Liver (tissue), 9 donors: ENCODE data around the gene PDE3B. TPM values are rescaled to one million over a fixed set of nuclear protein-coding genes. Genes with fewer than 3 reads are reported as not detected.

Experiments used
- DNase-seq: peaks from one replicate; pipeline ENCODE4 v3.0.0-alpha.2; 2017; ENCODE audit warnings: low spot score
- H3K27ac ChIP-seq, 2 donors: one replicate each; pipeline ENCODE4 v1.7.0; 2013; ENCODE audit warnings: inconsistent platforms in 2 of 2, low read length in 2 of 2, control low read depth in 1 of 2, low read depth in 1 of 2, mild to moderate bottlenecking in 1 of 2
- H3K27me3 ChIP-seq, 4 donors: one replicate each; pipeline versions ENCODE4 v1.6.1 to v1.7.0; 2013; ENCODE audit warnings: low read length in 3 of 4, inconsistent platforms in 1 of 4, mild to moderate bottlenecking in 1 of 4, moderate library complexity in 1 of 4; ENCODE audit not compliant: control insufficient read depth in 4 of 4, insufficient read depth in 4 of 4
- H3K36me3 ChIP-seq, 4 donors: one replicate each; pipeline versions ENCODE4 v1.6.1 to v1.7.0; 2013; ENCODE audit warnings: low read length in 3 of 4, mild to moderate bottlenecking in 3 of 4, low read depth in 1 of 4, moderate library complexity in 1 of 4; ENCODE audit not compliant: control insufficient read depth in 4 of 4, insufficient read depth in 3 of 4
- H3K4me1 ChIP-seq, 4 donors: one replicate each; pipeline versions ENCODE4 v1.6.1 to v1.7.0; 2013; ENCODE audit warnings: low read length in 3 of 4, mild to moderate bottlenecking in 3 of 4, moderate library complexity in 1 of 4; ENCODE audit not compliant: control insufficient read depth in 4 of 4, insufficient read depth in 4 of 4
- H3K4me3 ChIP-seq, 3 donors: one replicate each; pipeline versions ENCODE4 v1.6.1 to v1.7.0; 2013; ENCODE audit warnings: low read length in 3 of 3, control low read depth in 1 of 3, low read depth in 1 of 3, mild to moderate bottlenecking in 1 of 3
- H3K9ac ChIP-seq, 2 donors: one replicate each; pipeline ENCODE4 v1.7.0; 2013; ENCODE audit warnings: low read length in 2 of 2, mild to moderate bottlenecking in 2 of 2, moderate library complexity in 2 of 2, control low read depth in 1 of 2, low read depth in 1 of 2
- H3K9me3 ChIP-seq, 4 donors: one replicate each; pipeline versions ENCODE4 v1.6.1 to v1.7.0; 2013; ENCODE audit warnings: low read length in 3 of 4; ENCODE audit not compliant: control insufficient read depth in 4 of 4
- CTCF ChIP-seq: fragments of 150-350 bp; IDR thresholded peaks from 2 replicates; pipeline ENCODE4 v1.5.1; 2017; ENCODE audit warnings: improper control_type of control experiment, low read depth, low read length; ENCODE audit not compliant: missing input control
- EGR1 ChIP-seq, 2 donors: IDR thresholded peaks; 2 replicates each; pipeline ENCODE4 v1.6.1; 2016 to 2018; ENCODE audit warnings: antibody characterized with exemption in 2 of 2, low read depth in 2 of 2
- FOXA1 ChIP-seq: IDR thresholded peaks from 2 replicates; pipeline ENCODE4 v1.6.1; 2016; ENCODE audit warnings: antibody characterized with exemption
- GABPA ChIP-seq, 2 donors: IDR thresholded peaks in 1 of 2; conservative IDR thresholded peaks in 1 of 2; 2 replicates each; pipeline ENCODE4 v1.6.1; 2016; ENCODE audit warnings: antibody characterized with exemption in 2 of 2, mild to moderate bottlenecking in 1 of 2, moderate library complexity in 1 of 2
- HNF4A ChIP-seq, 2 donors: conservative IDR thresholded peaks; 2 replicates each; pipeline ENCODE4 v1.6.1; 2016; ENCODE audit warnings: antibody characterized with exemption in 2 of 2, mild to moderate bottlenecking in 2 of 2
- HNF4G ChIP-seq: IDR thresholded peaks from 2 replicates; pipeline ENCODE4 v1.6.1; 2016; ENCODE audit warnings: antibody characterized with exemption
- JUND ChIP-seq, 2 donors: IDR thresholded peaks; 2 replicates each; pipeline ENCODE4 v1.6.1; 2016; ENCODE audit warnings: antibody characterized with exemption in 2 of 2
- NR2F2 ChIP-seq: IDR thresholded peaks from 2 replicates; pipeline ENCODE4 v1.6.1; 2016; ENCODE audit warnings: antibody characterized with exemption
- RAD21 ChIP-seq, 2 donors: IDR thresholded peaks; 2 replicates each; pipeline ENCODE4 v1.6.1; 2016; ENCODE audit warnings: antibody characterized with exemption in 2 of 2, mild to moderate bottlenecking in 2 of 2
- REST ChIP-seq: IDR thresholded peaks from 2 replicates; pipeline ENCODE4 v1.6.1; 2016; ENCODE audit warnings: antibody characterized with exemption, mild to moderate bottlenecking
- RXRA ChIP-seq, 2 donors: IDR thresholded peaks; 2 replicates each; pipeline ENCODE4 v1.6.1; 2017 to 2018; ENCODE audit warnings: antibody characterized with exemption in 2 of 2, mild to moderate bottlenecking in 1 of 2
- SP1 ChIP-seq: IDR thresholded peaks from 2 replicates; pipeline ENCODE4 v1.6.1; 2018; ENCODE audit warnings: antibody characterized with exemption, mild to moderate bottlenecking
- TAF1 ChIP-seq: conservative IDR thresholded peaks from 2 replicates; pipeline ENCODE4 v1.6.1; 2016; ENCODE audit warnings: antibody characterized with exemption, mild to moderate bottlenecking
- YY1 ChIP-seq: IDR thresholded peaks from 2 replicates; pipeline ENCODE4 v1.6.1; 2016; ENCODE audit warnings: antibody characterized with exemption, mild to moderate bottlenecking
- WGBS: extraction: QIAGEN DNeasy Blood & Tissue Kit; methylation state at CpG from one replicate; pipeline ENCODE4 v1.1.7; 2013; 5-methylcytosine and 5-hydroxymethylcytosine counted together
- polyA plus RNA-seq, 2 donors: library from polyadenylated mRNA; stranded (reverse) in 1 of 2; unstranded in 1 of 2; fragments of 200-250 nt in 1 of 2; fragments of >200 nt in 1 of 2; fragmentation: Nextera tagmentation in 1 of 2; extraction: Ambion mirVana in 1 of 2; gene quantifications; one replicate each; pipeline versions ENCODE4 v1.2.1 to v1.2.3, GENCODE V29; 2013 to 2015
- total RNA-seq, 2 donors: library from RNA; depleted of rRNA; stranded (reverse); fragments of >200 nt; gene quantifications; one replicate each; pipeline ENCODE4 v1.2.3, GENCODE V29; 2014
- TF ChIP-seq, protein P1 (sequence below): IDR thresholded peaks from 2 replicates; pipeline ENCODE4 v1.6.1; 2016; ENCODE audit warnings: antibody characterized with exemption
- TF ChIP-seq, protein P2 (sequence below): IDR thresholded peaks from 2 replicates; pipeline ENCODE4 v1.6.1; 2016; ENCODE audit warnings: antibody characterized with exemption
- donor health status: healthy.
- donor health status: healthy.
- donor health status: healthy.
- donor health status: healthy.
- donor health status: healthy.

Gene PDE3B
- total and polyA plus RNA-seq, 4 donors, result 11.3 to 43.1 (median 21.7) TPM

DNA sequence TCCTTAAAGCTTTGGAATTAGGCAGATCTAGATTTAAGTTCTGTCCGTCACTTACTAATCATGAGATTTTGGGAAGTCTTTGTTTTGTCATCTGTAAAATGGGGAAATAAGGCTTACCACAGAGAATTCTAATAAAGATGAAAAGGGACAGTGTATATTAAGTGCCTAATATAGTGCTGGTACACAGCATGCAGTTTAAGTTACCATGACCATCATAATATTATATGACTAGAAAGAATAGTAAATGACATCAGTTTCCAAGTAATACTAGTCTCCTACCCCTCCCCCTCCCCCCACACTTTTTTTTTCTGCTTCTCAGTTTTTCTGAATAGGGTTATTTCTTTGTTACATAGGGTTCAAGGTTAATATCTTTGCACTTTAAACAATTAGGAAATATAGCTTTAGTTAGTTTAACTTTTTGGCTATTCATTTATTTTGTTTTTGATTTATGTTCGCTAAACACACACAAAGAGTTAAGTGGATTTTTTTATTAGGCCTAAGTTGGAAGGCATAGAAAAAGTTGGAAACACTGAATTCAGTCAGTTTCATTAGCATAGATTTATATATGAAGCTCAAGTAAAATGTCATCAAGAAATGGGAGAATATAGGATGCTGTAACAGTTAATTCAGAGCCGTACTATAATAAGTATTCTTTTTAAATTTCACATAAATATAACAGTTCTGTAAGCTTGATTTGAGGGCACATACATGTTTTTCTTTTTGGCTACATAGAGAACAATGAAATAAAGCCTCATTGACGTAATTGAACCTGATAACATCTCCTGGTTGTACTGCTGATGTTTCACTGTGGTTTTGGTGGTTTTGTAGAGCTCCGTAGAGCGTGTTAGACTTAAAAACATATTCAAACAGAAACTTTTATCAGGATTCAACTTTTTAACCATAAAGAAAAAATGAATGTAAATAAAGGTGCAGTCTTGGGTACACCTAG is 121.2 kb downstream of the PDE3B start:
- Histone ChIP-seq H3K36me3 (no peaks in the 10 kb centered on the region), H3K9me3 (no peaks in the 10 kb centered on the region), H3K9ac (no peak overlapping the region), H3K4me1 (no peaks in the 10 kb centered on the region), H3K4me3 (no peak overlapping the region), H3K27ac (no peak overlapping the region), H3K27me3 (no peaks in the 10 kb centered on the region)
- TF ChIP-seq EGR1 (IDR thresholded peaks at IDR 0.05; ENCODE audit: low read depth in 2 of 2), result no peak
- TF ChIP-seq, protein P1, sequence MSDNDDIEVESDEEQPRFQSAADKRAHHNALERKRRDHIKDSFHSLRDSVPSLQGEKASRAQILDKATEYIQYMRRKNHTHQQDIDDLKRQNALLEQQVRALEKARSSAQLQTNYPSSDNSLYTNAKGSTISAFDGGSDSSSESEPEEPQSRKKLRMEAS, result no peak
- no peak for TF ChIP-seq CTCF
- TF ChIP-seq SP1, result no peak
- TF ChIP-seq JUND (IDR thresholded peaks at IDR 0.05), result no peak
- no peak for TF ChIP-seq FOXA1
- no peak for TF ChIP-seq YY1
- no peak for TF ChIP-seq GABPA (IDR thresholded peaks at IDR 0.05 in 1 of 2, conservative IDR thresholded peaks at IDR 0.05 in 1 of 2)
- no peak for TF ChIP-seq HNF4G
- no peak for TF ChIP-seq RAD21 (IDR thresholded peaks at IDR 0.05)
- TF ChIP-seq HNF4A (conservative IDR thresholded peaks at IDR 0.05), result no peak
- no peak for TF ChIP-seq NR2F2
- TF ChIP-seq RXRA (IDR thresholded peaks at IDR 0.05), result no peak
- TF ChIP-seq, protein P2, sequence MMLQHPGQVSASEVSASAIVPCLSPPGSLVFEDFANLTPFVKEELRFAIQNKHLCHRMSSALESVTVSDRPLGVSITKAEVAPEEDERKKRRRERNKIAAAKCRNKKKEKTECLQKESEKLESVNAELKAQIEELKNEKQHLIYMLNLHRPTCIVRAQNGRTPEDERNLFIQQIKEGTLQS, result no peak
- DNase-seq, result no peak
- 84% methylated on average over 6 of the region's 6 CpGs for WGBS

DNA sequence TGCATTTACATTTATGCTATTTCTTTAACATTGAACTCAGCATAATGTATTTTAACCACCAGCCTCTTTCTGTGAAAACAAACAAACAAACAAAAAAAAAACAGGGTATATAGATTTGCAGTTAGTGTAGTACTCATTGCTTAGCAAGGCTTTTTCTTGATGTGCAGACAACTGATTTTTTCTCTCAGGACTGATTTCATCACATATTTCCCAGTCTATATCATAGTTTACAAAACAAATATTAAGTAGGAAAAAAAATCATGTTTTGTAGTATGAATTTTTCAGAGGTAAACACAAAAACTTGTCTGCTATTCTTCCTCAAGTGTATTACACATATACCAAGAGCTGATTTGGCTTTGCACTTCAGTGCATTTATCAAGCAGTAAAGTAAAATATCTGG is 123.0 kb downstream of the PDE3B start:
- Histone ChIP-seq H3K4me3 (no peak overlapping the region), H3K9me3 (no peaks in the 10 kb centered on the region), H3K9ac (no peak overlapping the region), H3K36me3 (no peaks in the 10 kb centered on the region), H3K27ac (no peak overlapping the region), H3K4me1 (no peaks in the 10 kb centered on the region), H3K27me3 (no peaks in the 10 kb centered on the region)
- TF ChIP-seq, protein P2, result no peak
- TF ChIP-seq REST (no peak), FOXA1 (no peak), GABPA (IDR thresholded peaks at IDR 0.05 in 1 of 2, conservative IDR thresholded peaks at IDR 0.05 in 1 of 2) (no peak), JUND (IDR thresholded peaks at IDR 0.05) (no peak), YY1 (no peak), CTCF (no peak), EGR1 (IDR thresholded peaks at IDR 0.05; ENCODE audit: low read depth in 2 of 2) (no peak), TAF1 (no peak), RXRA (IDR thresholded peaks at IDR 0.05) (no peak)
- DNase-seq, result no peak
